GM12891 (cell line): ENCODE results near the gene OR1K1.

Experiments
- PAX5 ChIP-seq: IDR thresholded peaks from 2 replicates; pipeline ENCODE4 v1.6.1; 2011; ENCODE audit warnings: low read length, moderate library complexity, mild to moderate bottlenecking; ENCODE audit not compliant: insufficient read depth, severe bottlenecking
- POLR2A ChIP-seq: IDR thresholded peaks from 2 replicates; pipeline ENCODE4 v1.6.1; 2011; ENCODE audit warnings: low read depth, low read length, control low read depth
- POLR2AphosphoS5 ChIP-seq: IDR thresholded peaks from 2 replicates; pipeline ENCODE4 v1.6.1; 2011; ENCODE audit warnings: low read depth, low read length, control low read depth
- POU2F2 ChIP-seq: IDR thresholded peaks from 2 replicates; pipeline ENCODE4 v1.6.1; 2011; ENCODE audit warnings: low read depth, mild to moderate bottlenecking, control low read depth, low read length, moderate library complexity
- SPI1 ChIP-seq: IDR thresholded peaks from 2 replicates; pipeline ENCODE4 v1.6.1; 2011; ENCODE audit warnings: low read depth, low read length, control low read depth
- TAF1 ChIP-seq: IDR thresholded peaks from 2 replicates; pipeline ENCODE4 v1.6.1; 2011; ENCODE audit warnings: low read depth, low read length, control low read depth

DNA sequence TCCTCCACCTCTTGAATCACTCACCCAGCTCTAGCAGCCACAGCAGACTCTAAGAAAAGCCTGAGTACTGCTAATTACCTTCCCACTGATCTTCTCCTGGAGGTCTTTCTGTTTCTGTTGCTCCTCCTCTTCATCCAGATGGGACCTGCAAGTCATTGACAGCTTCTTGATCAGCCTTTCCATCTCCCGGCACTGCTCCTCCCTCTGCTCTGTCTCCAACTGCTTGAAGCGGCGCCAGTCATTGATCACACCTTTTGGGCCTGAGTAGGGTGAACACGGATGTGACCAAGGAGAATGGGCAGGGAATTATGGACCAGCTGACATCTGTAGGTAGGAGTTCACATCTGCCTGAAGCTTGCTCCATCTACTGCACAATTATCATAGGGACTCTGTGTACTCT lies 23.0 kb downstream of the OR1K1 start:
- TF ChIP-seq POLR2A (no peak), TAF1 (no peak), SPI1 (no peak), PAX5 (no peak), POLR2AphosphoS5 (no peak), POU2F2 (no peak)
